Occipital lobe (tissue), 2 donors: ENCODE results near the gene DST. TPM values are rescaled to one million over a fixed set of nuclear protein-coding genes. Genes with fewer than 3 reads are reported as not detected.
"Not testable (repeated sequence)": the region's sequence is repeated elsewhere in the genome, so short reads cannot be mapped to it uniquely, and the experiment has no call there.

ENCODE experiments used
- DNase-seq: peaks from one replicate; lab custom pipeline; 2025; lab: John Stamatoyannopoulos, UW
- total RNA-seq: library from RNA; depleted of rRNA; stranded (reverse); fragments of >200 nt; gene quantifications from one replicate; pipeline ENCODE4 v1.2.3, GENCODE V29; 2014

Gene DST
- total RNA-seq, 1 donor from 2014 or later = 329 TPM

DNA sequence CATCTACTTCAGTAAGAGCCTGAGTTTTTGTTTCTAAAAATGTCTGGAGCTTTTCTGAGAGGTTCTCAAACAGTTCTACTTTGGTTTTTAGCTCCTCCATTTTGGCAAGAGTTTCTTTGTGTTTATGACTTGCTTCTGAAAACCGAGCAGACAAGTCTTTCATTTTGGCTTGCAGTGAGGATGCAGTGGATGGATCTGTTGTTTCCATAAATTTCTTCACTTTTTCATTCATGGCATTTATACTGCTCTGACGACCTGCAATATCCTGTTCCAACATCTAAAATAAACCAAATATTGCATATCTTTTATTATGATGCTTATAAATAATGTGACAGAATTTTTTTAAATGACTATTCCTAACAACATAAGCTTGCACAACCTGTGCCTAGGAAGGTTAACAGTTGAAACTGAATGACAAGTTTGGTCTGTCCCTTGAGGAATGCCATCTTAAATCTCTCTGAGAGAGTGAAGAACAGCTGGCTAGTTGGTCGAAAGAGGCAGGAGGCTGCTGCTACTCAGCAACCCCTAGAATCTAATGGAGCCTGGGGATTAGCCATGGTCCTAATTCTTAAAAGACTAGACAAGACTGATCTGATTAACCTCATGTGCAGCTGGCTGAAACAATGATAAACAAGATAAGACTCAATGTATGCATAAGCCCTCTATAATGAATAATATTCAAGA is 69.8 kb downstream of the DST start:
- DNase-seq = no peak

DNA sequence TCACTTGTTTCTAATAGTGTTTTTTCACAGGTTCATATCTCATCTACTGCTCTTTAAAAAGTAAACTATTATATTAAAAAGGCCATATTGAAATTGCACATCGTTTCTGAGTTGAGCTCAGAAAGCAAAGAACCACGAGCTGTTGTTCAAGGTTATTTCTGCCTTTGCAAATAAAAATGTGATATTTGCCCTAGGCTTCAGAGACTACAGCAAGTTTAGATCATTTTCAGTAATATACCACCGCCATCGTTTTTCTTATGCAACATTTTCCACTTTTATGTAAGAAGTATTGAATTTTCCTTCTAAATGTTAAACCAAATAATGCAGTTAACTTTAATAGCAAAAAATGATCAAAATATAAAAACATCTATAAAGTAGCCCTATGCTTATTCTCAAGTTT is 71.1 kb downstream of the DST start:
- no peak for DNase-seq

DNA sequence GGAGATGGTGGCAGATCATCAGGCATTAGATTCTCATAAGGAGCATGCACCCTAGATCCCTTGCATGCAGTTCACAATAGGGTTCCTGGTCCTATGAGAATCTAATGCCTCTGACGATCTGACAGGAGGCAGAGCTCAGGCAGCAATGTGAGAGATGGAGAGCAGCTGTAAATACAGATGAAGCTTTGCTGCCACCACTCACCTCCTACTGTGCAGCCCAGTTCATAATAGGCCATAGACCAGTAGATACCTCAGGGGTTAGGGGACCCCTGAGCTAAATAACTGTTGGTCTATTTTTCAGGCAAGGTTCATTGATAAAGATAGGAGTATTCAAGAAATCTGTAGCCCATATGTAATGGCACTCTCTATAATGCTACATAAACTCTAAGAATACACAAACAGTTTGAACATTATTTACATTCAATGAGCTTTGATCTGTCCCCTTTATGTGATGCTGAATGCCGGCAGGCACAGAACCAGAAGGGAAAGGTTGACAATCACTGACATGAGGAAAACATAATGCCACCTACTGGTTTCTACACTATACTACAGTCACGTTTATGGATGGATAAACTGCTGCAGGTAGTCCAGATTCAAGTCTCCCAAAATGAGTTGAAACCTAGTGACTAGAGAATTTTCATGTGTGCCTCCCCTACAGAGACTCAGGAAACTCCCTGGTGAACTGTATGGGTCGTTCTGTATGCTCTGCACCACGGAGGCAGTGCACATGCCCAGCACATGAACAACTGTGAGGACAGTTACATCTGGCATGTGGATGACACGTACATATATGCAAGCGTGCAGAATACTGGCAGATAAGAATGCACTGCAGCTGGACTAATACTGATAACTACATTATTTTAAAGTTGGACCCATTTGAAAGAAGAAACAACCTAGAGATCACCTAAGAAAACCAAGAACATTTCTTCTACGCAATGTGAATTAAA is 72.0 kb downstream of the DST start:
- DNase-seq = no peak

DNA sequence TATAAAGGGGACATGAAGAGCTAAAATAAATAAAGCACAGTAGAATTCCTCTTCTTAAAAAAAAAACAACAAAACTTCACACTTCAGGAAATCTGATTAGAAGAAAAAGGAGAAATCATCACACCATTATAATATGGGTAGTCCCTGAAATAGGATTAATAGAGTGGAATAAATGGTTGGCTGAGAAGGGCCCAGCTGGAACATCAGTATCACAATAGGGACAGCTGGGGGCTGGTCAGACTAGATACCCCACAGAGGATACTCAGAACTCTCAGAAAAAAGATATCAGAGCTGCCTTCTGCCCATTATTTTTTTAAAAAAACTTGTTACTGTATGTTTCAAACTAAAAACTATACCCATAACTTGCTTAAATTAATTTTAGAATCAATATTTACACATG is 75.2 kb downstream of the DST start:
- no peak for DNase-seq

DNA sequence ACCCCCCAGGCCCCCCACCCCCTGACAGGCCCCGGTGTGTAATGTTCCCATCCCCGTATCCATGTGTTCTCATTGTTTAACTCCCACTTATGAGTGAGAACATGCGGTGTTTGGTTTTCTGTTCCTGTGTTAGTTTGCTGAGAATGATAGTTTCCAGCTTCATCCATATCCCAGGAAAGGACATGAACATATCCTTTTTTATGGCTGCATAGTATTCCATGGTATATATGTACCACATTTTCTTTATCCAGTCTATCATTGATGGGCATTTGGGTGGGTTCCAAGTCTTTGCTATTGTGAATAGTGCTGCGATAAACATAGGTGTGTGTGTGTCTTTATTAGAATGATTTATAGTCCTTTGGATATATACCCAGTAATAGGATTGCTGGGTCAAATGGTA is 80.0 kb downstream of the DST start:
- DNase-seq = not testable (repeated sequence)

DNA sequence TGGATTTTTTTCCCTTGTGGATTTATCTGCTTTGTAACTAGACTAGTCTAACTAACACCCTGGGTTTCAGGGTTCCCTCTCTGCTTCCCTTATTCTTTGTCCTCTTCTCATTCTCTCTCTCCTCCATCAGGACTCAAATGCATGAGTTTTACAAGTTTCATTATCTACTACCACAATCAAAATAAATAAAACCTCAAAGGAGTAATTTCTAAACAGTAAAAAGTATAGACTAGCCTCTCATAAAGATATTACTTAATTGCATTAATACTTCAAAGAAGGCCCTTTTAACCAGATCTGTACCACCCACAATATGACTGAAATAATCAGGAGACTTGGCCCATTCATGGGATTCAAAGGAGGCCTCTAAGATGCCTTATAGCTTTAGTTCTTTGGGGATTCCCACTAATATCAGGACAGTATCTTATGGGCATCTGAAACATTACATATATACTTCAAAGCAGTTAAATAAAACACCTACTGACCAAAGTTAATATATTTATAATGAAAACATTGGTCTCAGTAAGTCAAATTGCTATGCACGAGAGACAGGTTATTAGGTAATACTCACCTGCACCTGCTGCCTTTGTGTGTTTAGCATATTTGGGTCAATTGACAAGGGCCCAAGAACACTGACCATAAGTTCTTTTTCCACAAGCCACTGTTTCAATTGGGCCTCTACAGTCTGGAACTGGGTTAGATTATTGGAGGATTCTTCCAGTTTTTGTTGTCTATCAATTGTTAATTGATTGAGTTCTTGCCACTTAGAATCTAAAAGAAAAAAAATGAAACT is 85.7 kb downstream of the DST start:
- no peak for DNase-seq

DNA sequence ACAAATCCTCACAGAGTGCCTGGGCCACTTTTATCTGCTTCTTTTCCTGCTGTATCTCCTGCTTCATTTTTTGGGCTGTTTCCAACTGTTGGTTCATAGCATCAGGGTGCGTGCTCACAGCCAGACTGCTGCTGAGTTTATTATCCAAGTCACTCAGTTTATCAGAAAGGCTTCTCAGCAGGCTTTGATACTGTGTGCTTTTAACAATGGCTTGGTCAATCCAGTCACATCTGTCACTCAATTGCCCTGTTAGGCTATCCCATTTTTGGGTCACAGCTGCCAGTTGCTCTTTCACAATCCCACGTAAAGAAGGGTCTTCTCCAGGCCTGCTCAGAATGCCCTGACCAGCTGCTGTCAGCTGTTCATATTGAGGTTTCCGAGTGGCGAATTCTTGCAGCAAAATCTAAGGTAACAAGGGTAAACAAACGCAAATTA is 87.2 kb downstream of the DST start:
- DNase-seq = peak; percentile 3

DNA sequence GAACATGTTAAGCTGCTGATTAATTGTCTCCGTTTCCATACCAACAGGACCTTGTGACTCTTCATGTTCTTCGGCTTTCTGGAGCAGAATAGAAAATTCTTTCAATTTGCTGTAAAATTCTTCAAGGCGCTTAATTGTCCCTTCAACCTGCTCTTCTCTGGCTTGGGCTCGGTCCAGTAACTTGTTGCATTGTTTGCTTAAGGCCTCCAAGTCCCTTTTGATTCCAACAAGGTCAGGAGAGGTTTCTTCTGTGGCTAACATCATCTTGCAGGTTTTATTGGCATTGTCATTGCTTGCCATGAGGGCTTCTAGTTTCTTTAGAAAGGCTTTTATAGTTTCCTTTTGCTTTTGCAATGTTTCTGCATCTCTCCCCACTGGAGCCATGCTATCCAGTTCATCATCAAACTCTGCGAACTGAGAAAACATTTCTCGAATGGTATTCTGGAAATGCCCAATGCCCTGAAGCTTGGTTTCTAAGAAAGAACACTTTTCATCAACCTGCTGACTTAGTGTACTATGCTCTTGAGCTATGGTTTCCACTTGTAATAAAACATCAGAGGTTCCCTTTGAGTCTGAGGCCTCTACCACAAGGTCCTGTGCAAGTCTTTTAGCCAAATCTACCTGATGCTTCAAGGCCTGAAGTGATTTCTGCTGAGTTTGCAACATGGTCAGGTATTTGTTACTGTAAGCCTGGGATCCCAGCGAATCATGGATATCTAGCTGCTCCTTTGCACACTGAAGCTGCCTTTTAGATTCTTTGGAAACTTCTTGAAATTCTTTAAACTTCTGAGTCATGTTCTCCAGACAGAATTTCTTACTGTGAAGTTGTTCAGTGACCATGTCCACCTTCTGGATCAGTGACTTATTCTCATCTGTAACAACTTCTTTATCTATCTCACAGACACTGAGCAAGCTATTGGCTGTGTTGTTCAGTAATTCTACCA is 90.2 kb downstream of the DST start:
- no peak for DNase-seq

DNA sequence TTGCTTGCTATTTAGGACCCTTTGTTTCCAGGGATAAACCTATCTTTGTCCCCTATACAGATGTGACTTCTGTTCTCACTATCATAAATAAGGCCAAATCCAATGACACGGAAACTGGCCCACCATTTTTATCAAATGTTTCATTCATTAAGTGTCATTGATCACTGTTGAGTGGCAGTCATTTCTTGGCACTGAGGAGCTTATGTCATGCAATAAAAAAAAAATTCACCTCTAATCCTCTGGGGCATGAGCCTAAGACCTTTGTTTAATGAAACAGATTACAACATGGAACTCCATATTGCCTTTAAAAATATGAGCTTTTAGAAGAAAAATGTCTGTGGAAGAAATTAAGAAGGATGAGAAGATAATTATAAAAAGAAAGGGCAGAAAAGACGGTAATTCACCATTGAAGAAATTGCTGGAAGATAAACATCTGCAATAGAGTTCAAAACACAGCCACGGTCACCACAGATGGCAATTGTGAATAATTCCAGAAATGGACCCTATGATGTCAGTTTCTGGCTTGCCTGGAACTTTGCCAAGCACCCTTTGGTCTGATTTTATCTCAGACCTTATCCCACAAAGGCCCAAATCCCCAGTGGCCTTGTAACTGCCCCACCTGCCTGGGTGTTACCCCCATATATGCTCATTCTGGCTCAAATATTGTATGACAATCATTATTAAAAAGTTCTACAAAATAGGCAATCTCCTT is 91.1 kb downstream of the DST start:
- DNase-seq = no peak

DNA sequence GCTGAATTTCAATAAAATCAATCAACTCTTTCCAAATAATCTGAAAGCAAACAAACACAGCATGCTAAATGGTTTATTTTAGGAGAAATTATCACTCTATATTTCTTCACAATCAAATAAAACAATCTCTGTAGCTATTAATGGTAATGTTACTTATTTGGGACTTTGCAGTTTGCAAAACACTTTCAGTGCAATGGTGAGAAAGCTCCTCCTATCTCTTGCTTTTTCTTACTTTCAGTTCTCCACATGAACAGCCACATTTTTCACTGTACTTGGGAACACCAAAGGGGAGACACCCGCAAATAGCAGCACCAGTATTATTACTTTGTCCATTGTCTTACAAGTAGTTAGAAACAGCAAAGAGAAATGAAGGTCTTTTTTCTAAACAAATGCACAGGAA is 92.4 kb downstream of the DST start:
- DNase-seq = no peak

DNA sequence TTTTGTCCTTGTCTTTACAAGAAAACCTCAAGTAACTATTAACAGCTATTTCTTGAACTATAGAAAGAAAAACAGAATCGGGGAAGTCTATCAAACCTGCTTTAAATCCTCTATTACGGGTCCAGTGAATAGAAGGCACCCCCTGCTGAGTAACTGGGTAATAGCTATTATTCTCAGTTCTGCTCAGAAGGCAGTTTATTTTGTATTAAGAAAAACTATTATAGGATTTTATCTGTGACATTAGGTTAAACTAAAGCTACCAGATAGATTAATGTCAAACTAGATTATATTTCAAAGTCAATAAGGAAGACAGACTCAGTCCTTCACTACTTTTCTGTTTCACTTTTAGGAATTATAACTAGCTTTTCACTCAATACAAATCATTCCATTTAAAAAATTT is 93.7 kb downstream of the DST start:
- no peak for DNase-seq

DNA sequence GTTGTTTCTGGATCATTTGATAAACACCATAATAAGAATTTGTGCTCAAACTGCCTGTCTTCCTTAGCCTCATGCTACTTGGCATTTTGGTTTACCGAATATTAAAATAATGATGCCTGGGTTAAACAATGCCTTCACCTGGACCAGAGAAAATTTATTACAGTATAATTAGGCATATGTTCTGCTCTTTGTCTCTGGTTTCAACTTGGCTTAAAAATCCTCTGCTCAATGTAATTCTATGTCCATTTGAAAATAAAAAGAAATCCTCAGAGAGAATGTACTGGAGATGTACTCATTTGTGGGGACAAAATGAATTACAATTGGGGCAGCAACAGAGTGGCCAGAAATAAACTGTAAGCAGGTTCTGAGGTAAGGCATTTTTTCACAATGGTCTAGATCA is 95.0 kb downstream of the DST start:
- DNase-seq = no peak

DNA sequence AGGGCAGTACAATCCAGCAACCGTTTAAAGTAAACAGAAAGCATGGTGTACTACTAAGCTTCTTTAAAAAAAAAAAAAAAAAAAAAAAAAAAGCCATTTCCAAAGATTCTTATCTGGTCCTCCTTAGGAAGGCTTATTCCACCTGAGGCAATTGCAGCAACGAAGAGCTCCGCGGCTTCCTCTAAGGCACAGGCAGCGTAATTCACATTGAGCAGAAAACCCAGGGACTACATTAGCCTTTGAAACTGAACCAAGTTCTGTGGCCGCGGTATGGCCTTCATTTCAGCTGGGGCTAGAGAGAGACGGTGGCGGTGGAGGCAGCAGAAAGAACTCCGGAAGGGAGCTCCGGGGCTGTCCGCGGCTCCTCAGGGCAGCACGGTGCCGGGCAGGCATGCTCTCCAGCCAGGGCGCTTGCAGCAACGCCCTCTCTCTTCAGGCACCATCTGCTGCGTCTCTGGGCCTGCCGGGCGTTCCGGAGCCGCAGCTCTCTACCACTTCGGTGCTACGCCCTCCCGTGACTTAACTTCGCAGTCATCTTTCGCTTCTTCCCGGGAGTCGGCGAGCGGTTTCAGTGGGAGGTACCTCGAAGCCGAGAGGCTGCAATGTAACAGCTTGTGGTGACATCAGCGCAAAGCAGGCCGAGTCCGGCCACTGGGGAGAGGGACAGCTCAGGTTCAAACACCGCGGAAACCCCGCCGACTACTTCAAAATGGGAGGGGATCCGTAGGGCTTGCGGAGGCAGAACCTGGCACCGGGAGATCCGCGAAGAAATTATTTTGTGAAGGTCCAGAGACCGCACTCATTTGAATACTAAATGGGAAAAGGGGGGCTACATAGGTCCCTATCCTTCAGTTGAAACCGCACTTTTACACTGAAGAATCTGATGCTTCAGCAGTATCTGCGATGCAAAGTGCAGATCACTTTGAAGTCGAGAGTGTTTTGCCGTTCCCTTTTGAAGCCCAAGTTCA is 100.0 kb downstream of the DST start:
- peak; percentile 90 for DNase-seq

DNA sequence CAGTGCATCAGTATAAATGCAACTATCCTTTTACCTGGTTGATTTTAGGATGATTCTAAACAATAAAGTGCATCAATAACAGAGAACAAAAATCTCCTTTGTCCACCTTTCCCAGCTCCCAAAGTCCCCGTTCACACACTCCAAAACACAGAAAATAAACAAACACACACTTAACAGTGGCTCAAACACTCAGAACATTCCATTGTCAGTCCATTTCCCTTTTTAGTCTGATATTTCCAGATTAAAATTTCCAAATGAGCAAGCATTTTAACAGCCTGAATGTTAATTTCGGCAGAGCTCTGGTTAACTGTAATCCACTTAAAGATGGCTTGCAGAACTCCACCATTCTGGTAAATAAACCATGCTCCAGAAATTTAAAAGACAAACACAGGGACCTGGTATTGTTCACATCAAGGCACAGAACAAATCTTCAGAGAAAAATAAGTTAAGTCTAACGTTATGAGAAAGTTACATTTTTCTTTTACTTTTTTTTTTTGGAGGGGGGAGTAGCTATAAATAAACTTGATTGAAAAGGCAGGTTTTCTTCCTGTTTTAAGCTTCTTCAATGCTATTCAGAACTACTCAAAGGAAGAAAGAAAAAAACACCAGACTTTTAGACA is 100.8 kb downstream of the DST start:
- DNase-seq = no peak

DNA sequence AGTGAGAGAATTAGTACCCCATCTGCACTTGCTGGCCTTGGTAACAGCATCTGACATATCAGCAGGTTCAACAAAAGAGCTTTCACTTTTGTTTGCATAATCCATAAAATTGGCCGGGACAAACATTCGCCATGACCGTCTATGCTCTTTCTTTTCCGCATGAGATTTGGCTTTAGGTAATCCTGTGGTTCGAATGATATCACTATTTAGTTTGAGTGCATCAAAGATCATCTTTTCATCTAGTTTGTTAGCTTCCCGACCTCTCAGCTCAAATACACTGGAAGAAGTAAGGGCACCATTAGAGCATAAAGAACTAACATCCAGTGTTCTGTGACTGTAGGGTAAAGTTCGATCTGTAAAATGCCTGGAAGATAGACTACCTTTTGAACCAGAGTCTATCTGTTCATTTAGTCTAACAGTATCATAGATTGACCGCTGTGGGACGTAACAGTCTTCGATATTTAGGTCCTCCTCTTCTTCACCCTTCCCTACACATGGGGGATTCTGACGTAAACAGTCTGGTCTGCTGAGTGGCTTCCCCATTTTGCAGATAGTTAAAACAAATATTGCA is 101.6 kb downstream of the DST start:
- no peak for DNase-seq

DNA sequence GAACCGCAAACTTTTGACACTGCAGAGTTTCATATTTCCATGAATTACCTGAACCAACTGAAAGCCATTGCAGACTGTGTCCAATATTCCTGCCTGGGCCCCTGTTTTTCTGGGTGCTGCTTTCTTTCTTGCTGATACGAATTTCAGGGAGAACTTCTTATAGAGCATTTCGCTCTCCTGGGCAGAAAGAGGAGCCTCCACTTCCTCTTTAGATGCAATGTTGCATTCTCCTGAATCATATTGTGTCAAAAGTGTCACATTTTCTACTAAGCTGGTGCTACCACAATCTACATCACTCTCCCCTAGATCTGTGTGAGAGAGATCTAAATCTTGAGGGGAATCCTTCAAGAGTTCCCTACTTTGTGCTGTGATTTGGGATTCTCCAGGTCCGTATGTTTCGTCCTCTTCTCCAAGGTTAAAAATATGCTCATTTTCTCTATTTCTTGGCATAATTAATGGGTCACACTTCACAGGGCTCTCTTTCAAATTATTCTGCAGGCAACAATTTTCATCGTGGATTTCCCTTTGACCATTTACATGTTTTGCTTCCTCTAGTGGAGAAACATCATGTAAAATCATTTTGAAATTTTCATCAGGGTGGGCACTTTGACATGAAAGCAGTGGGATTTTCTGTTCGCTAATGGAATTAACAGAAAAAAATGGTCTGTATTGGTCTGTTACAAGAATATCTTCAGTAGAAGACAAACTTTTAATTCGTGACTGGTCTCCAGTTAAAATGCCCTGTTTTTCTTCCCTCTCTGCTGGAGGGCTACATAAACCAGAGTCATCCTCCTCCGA is 102.3 kb downstream of the DST start:
- no peak for DNase-seq

DNA sequence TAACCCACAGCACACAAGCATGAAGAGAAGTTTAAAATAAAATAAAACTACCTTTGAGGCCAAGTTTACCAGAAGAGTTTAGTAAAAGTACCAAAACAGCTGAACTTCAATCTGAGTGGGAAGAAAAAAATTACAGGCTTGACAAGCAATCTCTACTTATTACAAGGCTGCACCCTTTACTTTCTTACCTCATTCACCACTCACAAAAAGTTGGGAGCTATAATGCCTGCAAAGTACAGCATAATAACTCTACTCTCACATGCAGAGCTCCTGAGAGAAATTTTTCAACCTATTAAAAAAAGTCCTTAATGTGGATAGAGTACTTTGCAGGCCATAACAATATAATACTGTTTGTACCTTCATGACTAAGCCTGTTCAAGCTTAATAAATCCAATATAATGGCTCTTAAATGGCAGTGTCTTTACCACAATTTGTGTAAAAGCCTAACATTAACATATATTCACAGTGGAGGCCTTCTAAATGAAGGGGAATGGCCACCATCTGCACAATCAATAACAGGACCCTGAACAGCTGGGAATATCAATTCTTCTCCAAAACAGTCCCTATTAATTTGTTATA is 103.1 kb downstream of the DST start:
- DNase-seq = no peak
